ENCODE data around the gene DNAL1. TPM values are rescaled to one million over a fixed set of nuclear protein-coding genes. Genes with fewer than 3 reads are reported as not detected.

Gene DNAL1
- total and polyA plus RNA-seq, 9 of the 15 experiments (the other 6 are each of a cell fraction or from before 2014, with no cell fraction given), result 1.6 to 11.7 (median 4.8) TPM

Small RNA genes lying within 50 kb of the gene (small RNA-seq; reads per million reads assigned to genes)
- not detected for gene RNU6-240P

Other genes starting within 250 kb of the DNAL1 start
Only the 7 nearest of the 10 such genes appear.
- gene RIOX1, start 154.1 kb upstream of the DNAL1 start, total RNA-seq (2014; rRNA removed), result 17.6 and 18.0 TPM in 2 replicates
- gene RIOX1, start 154.1 kb upstream of the DNAL1 start, total RNA-seq (2014; rRNA removed; fragmentation: Illumina TruSeq; extraction: Trizol), result 7.8 and 9.2 TPM in 2 replicates
- 11.5 and 12.7 TPM in 2 replicates for gene RIOX1, start 154.1 kb upstream of the DNAL1 start, total RNA-seq (2015; rRNA removed; fragmentation: Illumina TruSeq; extraction: Trizol)
- gene RIOX1, start 154.1 kb upstream of the DNAL1 start, total RNA-seq (2021), result 14.3 and 15.7 TPM in 2 replicates
- 4.6 and 5.8 TPM in 2 replicates for gene RIOX1, start 154.1 kb upstream of the DNAL1 start, polyA plus RNA-seq (2011; rRNA removed)
- gene RIOX1, start 154.1 kb upstream of the DNAL1 start, polyA plus RNA-seq (2014; fragmentation: Illumina TruSeq; extraction: Trizol), result 8.0 and 8.2 TPM in 2 replicates
- 1 to 10 TPM; 1.9 to 2.6 TPM for gene RIOX1, start 154.1 kb upstream of the DNAL1 start, polyA plus RNA-seq (2014; fragmentation: Nextera tagmentation; extraction: Ambion mirVana)
- 12.4 and 13.8 TPM in 2 replicates for gene RIOX1, start 154.1 kb upstream of the DNAL1 start, polyA plus RNA-seq (2014; rRNA removed)
- gene ACOT1, start 107.8 kb upstream of the DNAL1 start, total RNA-seq (2014; rRNA removed), result not detected in 2 replicates
- gene ACOT1, start 107.8 kb upstream of the DNAL1 start, total RNA-seq (2014; rRNA removed; fragmentation: Illumina TruSeq; extraction: Trizol), result not detected in 2 replicates
- gene ACOT1, start 107.8 kb upstream of the DNAL1 start, total RNA-seq (2015; rRNA removed; fragmentation: Illumina TruSeq; extraction: Trizol), result not detected in 2 replicates
- not detected in 2 replicates for gene ACOT1, start 107.8 kb upstream of the DNAL1 start, total RNA-seq (2021)
- not detected in 2 replicates for gene ACOT1, start 107.8 kb upstream of the DNAL1 start, polyA plus RNA-seq (2011; rRNA removed)
- gene ACOT1, start 107.8 kb upstream of the DNAL1 start, polyA plus RNA-seq (2014; fragmentation: Illumina TruSeq; extraction: Trizol), result not detected in 2 replicates
- gene ACOT1, start 107.8 kb upstream of the DNAL1 start, polyA plus RNA-seq (2014; fragmentation: Nextera tagmentation; extraction: Ambion mirVana), result under 1 TPM in 1 of 2 experiments, not detected in 1; 0.07 TPM
- gene ACOT1, start 107.8 kb upstream of the DNAL1 start, polyA plus RNA-seq (2014; rRNA removed), result not detected in 2 replicates
- not detected in 2 replicates for gene HEATR4, start 86.0 kb upstream of the DNAL1 start, total RNA-seq (2014; rRNA removed)
- gene HEATR4, start 86.0 kb upstream of the DNAL1 start, total RNA-seq (2014; rRNA removed; fragmentation: Illumina TruSeq; extraction: Trizol), result not detected in 2 replicates
- gene HEATR4, start 86.0 kb upstream of the DNAL1 start, total RNA-seq (2015; rRNA removed; fragmentation: Illumina TruSeq; extraction: Trizol), result not detected in 2 replicates
- gene HEATR4, start 86.0 kb upstream of the DNAL1 start, total RNA-seq (2021), result not detected in 2 replicates
- not detected in 2 replicates for gene HEATR4, start 86.0 kb upstream of the DNAL1 start, polyA plus RNA-seq (2011; rRNA removed)
- gene HEATR4, start 86.0 kb upstream of the DNAL1 start, polyA plus RNA-seq (2014; fragmentation: Illumina TruSeq; extraction: Trizol), result not detected in 2 replicates
- not detected for gene HEATR4, start 86.0 kb upstream of the DNAL1 start, polyA plus RNA-seq (2014; fragmentation: Nextera tagmentation; extraction: Ambion mirVana)
- gene HEATR4, start 86.0 kb upstream of the DNAL1 start, polyA plus RNA-seq (2014; rRNA removed), result not detected in 2 replicates
- gene ACOT2, start 75.8 kb upstream of the DNAL1 start, total RNA-seq (2014; rRNA removed), result not detected in 2 replicates
- gene ACOT2, start 75.8 kb upstream of the DNAL1 start, total RNA-seq (2014; rRNA removed; fragmentation: Illumina TruSeq; extraction: Trizol), result not detected in 2 replicates
- gene ACOT2, start 75.8 kb upstream of the DNAL1 start, total RNA-seq (2015; rRNA removed; fragmentation: Illumina TruSeq; extraction: Trizol), result not detected in 2 replicates
- gene ACOT2, start 75.8 kb upstream of the DNAL1 start, total RNA-seq (2021), result 0.22 TPM in 1 of 2 replicates, not detected in the other
- 0.04 and 0.08 TPM in 2 replicates for gene ACOT2, start 75.8 kb upstream of the DNAL1 start, polyA plus RNA-seq (2011; rRNA removed)
- not detected in 2 replicates for gene ACOT2, start 75.8 kb upstream of the DNAL1 start, polyA plus RNA-seq (2014; fragmentation: Illumina TruSeq; extraction: Trizol)
- under 1 TPM in 1 of 2 experiments, not detected in 1; 0.04 TPM for gene ACOT2, start 75.8 kb upstream of the DNAL1 start, polyA plus RNA-seq (2014; fragmentation: Nextera tagmentation; extraction: Ambion mirVana)
- 0.15 TPM in 1 of 2 replicates, not detected in the other for gene ACOT2, start 75.8 kb upstream of the DNAL1 start, polyA plus RNA-seq (2014; rRNA removed)
- not detected in 2 replicates for gene ACOT4, start 53.1 kb upstream of the DNAL1 start, total RNA-seq (2014; rRNA removed)
- not detected in 2 replicates for gene ACOT4, start 53.1 kb upstream of the DNAL1 start, total RNA-seq (2014; rRNA removed; fragmentation: Illumina TruSeq; extraction: Trizol)
- not detected in 2 replicates for gene ACOT4, start 53.1 kb upstream of the DNAL1 start, total RNA-seq (2015; rRNA removed; fragmentation: Illumina TruSeq; extraction: Trizol)
- not detected in 2 replicates for gene ACOT4, start 53.1 kb upstream of the DNAL1 start, total RNA-seq (2021)
- gene ACOT4, start 53.1 kb upstream of the DNAL1 start, polyA plus RNA-seq (2011; rRNA removed), result not detected in 2 replicates
- gene ACOT4, start 53.1 kb upstream of the DNAL1 start, polyA plus RNA-seq (2014; fragmentation: Illumina TruSeq; extraction: Trizol), result not detected in 2 replicates
- not detected for gene ACOT4, start 53.1 kb upstream of the DNAL1 start, polyA plus RNA-seq (2014; fragmentation: Nextera tagmentation; extraction: Ambion mirVana)
- not detected in 2 replicates for gene ACOT4, start 53.1 kb upstream of the DNAL1 start, polyA plus RNA-seq (2014; rRNA removed)
- gene ACOT6, start 32.5 kb upstream of the DNAL1 start, total RNA-seq (2014; rRNA removed), result not detected in 2 replicates
- not detected in 2 replicates for gene ACOT6, start 32.5 kb upstream of the DNAL1 start, total RNA-seq (2014; rRNA removed; fragmentation: Illumina TruSeq; extraction: Trizol)
- gene ACOT6, start 32.5 kb upstream of the DNAL1 start, total RNA-seq (2015; rRNA removed; fragmentation: Illumina TruSeq; extraction: Trizol), result not detected in 2 replicates
- gene ACOT6, start 32.5 kb upstream of the DNAL1 start, total RNA-seq (2021), result not detected in 2 replicates
- gene ACOT6, start 32.5 kb upstream of the DNAL1 start, polyA plus RNA-seq (2011; rRNA removed), result not detected in 2 replicates
- gene ACOT6, start 32.5 kb upstream of the DNAL1 start, polyA plus RNA-seq (2014; fragmentation: Illumina TruSeq; extraction: Trizol), result not detected in 2 replicates
- gene ACOT6, start 32.5 kb upstream of the DNAL1 start, polyA plus RNA-seq (2014; fragmentation: Nextera tagmentation; extraction: Ambion mirVana), result not detected
- gene ACOT6, start 32.5 kb upstream of the DNAL1 start, polyA plus RNA-seq (2014; rRNA removed), result not detected in 2 replicates
- gene PNMA1, start 69.4 kb downstream of the DNAL1 start, total RNA-seq (2014; rRNA removed), result 4.6 and 4.7 TPM in 2 replicates
- 7.9 and 8.7 TPM in 2 replicates for gene PNMA1, start 69.4 kb downstream of the DNAL1 start, total RNA-seq (2014; rRNA removed; fragmentation: Illumina TruSeq; extraction: Trizol)
- 6.6 and 7.1 TPM in 2 replicates for gene PNMA1, start 69.4 kb downstream of the DNAL1 start, total RNA-seq (2015; rRNA removed; fragmentation: Illumina TruSeq; extraction: Trizol)
- 24.8 and 26.4 TPM in 2 replicates for gene PNMA1, start 69.4 kb downstream of the DNAL1 start, total RNA-seq (2021)
- 7.5 and 11.3 TPM in 2 replicates for gene PNMA1, start 69.4 kb downstream of the DNAL1 start, polyA plus RNA-seq (2011; rRNA removed)
- gene PNMA1, start 69.4 kb downstream of the DNAL1 start, polyA plus RNA-seq (2014; fragmentation: Illumina TruSeq; extraction: Trizol), result 15.5 and 15.7 TPM in 2 replicates
- gene PNMA1, start 69.4 kb downstream of the DNAL1 start, polyA plus RNA-seq (2014; fragmentation: Nextera tagmentation; extraction: Ambion mirVana), result 1 to 10 TPM; 1.7 to 2.4 TPM
- gene PNMA1, start 69.4 kb downstream of the DNAL1 start, polyA plus RNA-seq (2014; rRNA removed), result 12.7 and 15.1 TPM in 2 replicates

Data from K562 (cell line).